Measurements from ENCODE around the gene ENAH. TPM values are rescaled to one million over a fixed set of nuclear protein-coding genes. Genes with fewer than 3 reads are reported as not detected.

Gene ENAH
- polyA plus RNA-seq, 1 of the 3 experiments (the other 2 are of a cell fraction), result 48.9 TPM

DNA sequence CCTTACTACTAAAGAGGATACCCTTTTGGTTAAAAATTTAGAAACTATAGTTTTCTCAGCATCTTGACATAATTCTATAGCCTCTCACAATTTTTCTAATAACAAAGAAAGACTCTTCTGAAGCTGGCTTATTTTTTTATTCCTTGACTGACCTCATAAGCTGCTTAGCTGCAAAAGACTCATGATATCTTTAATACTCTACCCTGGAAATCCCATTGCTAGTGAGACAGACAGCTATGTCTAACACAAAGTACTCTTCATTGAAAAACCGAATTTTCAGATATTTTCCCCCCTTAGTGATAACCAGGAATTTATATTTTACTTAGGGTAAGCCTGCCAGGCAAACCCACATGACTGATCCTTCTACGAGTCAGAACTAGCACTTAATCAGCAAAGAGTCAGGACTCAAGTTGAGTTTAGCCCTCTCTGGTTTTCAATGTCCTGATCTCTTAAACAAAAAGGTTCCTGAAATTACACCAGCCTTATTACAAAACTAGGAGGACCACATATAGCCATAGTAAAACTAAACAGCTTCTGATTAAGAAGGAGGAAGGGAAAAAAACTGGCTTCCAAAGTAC, 56.9 kb downstream of the ENAH start:
- H3K27me3 ChIP-seq (ENCODE audit: insufficient read depth), result no peaks in the 10 kb centered on the region
- no peaks in the 10 kb centered on the region for H3K9me2 ChIP-seq
- ChIA-PET CTCF (interaction anchor here (0.9 to 1.9 kb wide), 3 partner anchors 13 to 121 kb away, joined by 3 to 6 read pairs (median 6); no protein-coding TSS in a partner anchor), POLR2A (no interaction called here)
- no peaks in the 10 kb centered on the region for H3K9me3 ChIP-seq
- no peak overlapping the region for H2AFZ ChIP-seq (ENCODE audit: low read depth)
- 53% methylated on average over 2 of the region's 2 CpGs for WGBS (ENCODE audit: low lambda C conversion rate)
- H3K4me2 ChIP-seq, result 0 out of 2 replicates have a peak overlapping the region, but pooled peaks have one; percentile 17
- no peak for DNase-seq
- peaks cover 100% of the 10 kb centered on the region for H3K79me2 ChIP-seq (ENCODE audit: insufficient read depth)
- no peak overlapping the region for H3K4me3 ChIP-seq (ENCODE audit: low read depth in 2 of 2, low read length in 1 of 2)
- peaks cover 20% of the 10 kb centered on the region for H3F3A ChIP-seq (replicated peaks; ENCODE audit: insufficient read depth)
- peaks cover 11 to 48% of the 10 kb centered on the region in 2 experiments for H3K36me3 ChIP-seq (replicated peaks in 1 of 2; ENCODE audit: control insufficient read depth in 1 of 2, insufficient read depth in 2 of 2, low read length in 1 of 2)
- TF ChIP-seq JUND (IDR thresholded peaks at IDR 0.05), result no peak
- no peak for TF ChIP-seq EP300 (IDR thresholded peaks at IDR 0.05; ENCODE audit: borderline replicate concordance in 1 of 2, low read depth in 1 of 2, low read length in 1 of 2)
- TF ChIP-seq, protein P1, sequence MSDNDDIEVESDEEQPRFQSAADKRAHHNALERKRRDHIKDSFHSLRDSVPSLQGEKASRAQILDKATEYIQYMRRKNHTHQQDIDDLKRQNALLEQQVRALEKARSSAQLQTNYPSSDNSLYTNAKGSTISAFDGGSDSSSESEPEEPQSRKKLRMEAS (IDR thresholded peaks at IDR 0.05; ENCODE audit: low read depth), result no peak
- TF ChIP-seq, protein P2, sequence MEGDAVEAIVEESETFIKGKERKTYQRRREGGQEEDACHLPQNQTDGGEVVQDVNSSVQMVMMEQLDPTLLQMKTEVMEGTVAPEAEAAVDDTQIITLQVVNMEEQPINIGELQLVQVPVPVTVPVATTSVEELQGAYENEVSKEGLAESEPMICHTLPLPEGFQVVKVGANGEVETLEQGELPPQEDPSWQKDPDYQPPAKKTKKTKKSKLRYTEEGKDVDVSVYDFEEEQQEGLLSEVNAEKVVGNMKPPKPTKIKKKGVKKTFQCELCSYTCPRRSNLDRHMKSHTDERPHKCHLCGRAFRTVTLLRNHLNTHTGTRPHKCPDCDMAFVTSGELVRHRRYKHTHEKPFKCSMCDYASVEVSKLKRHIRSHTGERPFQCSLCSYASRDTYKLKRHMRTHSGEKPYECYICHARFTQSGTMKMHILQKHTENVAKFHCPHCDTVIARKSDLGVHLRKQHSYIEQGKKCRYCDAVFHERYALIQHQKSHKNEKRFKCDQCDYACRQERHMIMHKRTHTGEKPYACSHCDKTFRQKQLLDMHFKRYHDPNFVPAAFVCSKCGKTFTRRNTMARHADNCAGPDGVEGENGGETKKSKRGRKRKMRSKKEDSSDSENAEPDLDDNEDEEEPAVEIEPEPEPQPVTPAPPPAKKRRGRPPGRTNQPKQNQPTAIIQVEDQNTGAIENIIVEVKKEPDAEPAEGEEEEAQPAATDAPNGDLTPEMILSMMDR (IDR thresholded peaks at IDR 0.05), result no peak
- TF ChIP-seq MXI1 (IDR thresholded peaks at IDR 0.05; ENCODE audit: low read depth, low read length), result no peak
- no peak for TF ChIP-seq FOSL2 (IDR thresholded peaks at IDR 0.05; ENCODE audit: borderline replicate concordance, low read depth)
- no peak for TF ChIP-seq RFX5 (IDR thresholded peaks at IDR 0.05; ENCODE audit: low read length)
- no peak for TF ChIP-seq TCF12 (IDR thresholded peaks at IDR 0.05)
- TF ChIP-seq GATA2 (CRISPR knock-in tag; IDR thresholded peaks at IDR 0.05), result no peak
- TF ChIP-seq NRF1 (IDR thresholded peaks at IDR 0.05; ENCODE audit: low read depth, low read length), result no peak
- no peak for TF ChIP-seq RCOR1 (IDR thresholded peaks at IDR 0.05; ENCODE audit: low read length)
- TF ChIP-seq, protein P3, sequence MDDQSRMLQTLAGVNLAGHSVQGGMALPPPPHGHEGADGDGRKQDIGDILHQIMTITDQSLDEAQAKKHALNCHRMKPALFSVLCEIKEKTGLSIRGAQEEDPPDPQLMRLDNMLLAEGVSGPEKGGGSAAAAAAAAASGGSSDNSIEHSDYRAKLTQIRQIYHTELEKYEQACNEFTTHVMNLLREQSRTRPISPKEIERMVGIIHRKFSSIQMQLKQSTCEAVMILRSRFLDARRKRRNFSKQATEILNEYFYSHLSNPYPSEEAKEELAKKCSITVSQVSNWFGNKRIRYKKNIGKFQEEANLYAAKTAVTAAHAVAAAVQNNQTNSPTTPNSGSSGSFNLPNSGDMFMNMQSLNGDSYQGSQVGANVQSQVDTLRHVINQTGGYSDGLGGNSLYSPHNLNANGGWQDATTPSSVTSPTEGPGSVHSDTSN (IDR thresholded peaks at IDR 0.05), result no peak
- no peak overlapping the region for H3K9ac ChIP-seq
- H3K4me1 ChIP-seq (ENCODE audit: control insufficient read depth in 1 of 2, insufficient read depth in 2 of 2, low read depth in 1 of 2, low read length in 1 of 2), result peaks cover 8 to 19% of the 10 kb centered on the region in 2 experiments; a peak in 3 of 4 replicates
- H3K27ac ChIP-seq (ENCODE audit: low read depth in 2 of 2, low read length in 1 of 2), result peak overlapping the region in 1 of 2 experiments; percentile 4; a peak in 1 of 4 replicates
- H4K20me1 ChIP-seq (ENCODE audit: insufficient read depth), result peaks cover 86% of the 10 kb centered on the region

DNA sequence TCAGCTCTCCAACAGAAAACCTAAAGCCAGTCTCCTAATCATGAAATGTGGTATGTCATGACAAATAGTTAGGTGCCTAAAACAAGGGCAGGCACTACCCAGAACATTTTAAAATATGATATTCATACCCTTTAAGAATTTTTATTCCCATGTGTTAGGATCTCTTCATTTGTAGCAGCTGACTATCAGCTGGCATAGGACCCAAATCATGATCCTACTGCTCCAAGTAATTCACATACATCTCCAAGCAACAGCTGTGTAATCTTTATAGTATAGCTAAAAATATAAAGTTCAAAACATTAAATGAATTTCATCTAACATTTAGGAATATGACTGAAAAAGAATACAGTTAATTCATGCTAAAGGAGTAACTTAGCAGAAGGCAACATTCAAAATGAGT, 57.5 kb downstream of the ENAH start:
- no peaks in the 10 kb centered on the region for H3K27me3 ChIP-seq (ENCODE audit: insufficient read depth)
- H4K20me1 ChIP-seq (ENCODE audit: insufficient read depth), result peaks cover 87% of the 10 kb centered on the region
- no peak overlapping the region for H3K9ac ChIP-seq
- no peaks in the 10 kb centered on the region for H3K9me2 ChIP-seq
- no peak overlapping the region for H3K4me2 ChIP-seq
- peaks cover 8 to 19% of the 10 kb centered on the region in 2 experiments; a peak in 3 of 4 replicates for H3K4me1 ChIP-seq (ENCODE audit: control insufficient read depth in 1 of 2, insufficient read depth in 2 of 2, low read depth in 1 of 2, low read length in 1 of 2)
- H3K4me3 ChIP-seq (ENCODE audit: low read depth in 2 of 2, low read length in 1 of 2), result no peak overlapping the region
- ChIA-PET POLR2A (no interaction called here), CTCF (interaction anchor here (0.9 to 1.9 kb wide), 5 partner anchors 14 to 176 kb away, joined by 3 to 6 read pairs (median 3); no protein-coding TSS in a partner anchor)
- no peak overlapping the region for H2AFZ ChIP-seq (ENCODE audit: low read depth)
- peak overlapping the region in 1 of 2 experiments; percentile 4; a peak in 1 of 4 replicates for H3K27ac ChIP-seq (ENCODE audit: low read depth in 2 of 2, low read length in 1 of 2)
- peaks cover 100% of the 10 kb centered on the region for H3K79me2 ChIP-seq (ENCODE audit: insufficient read depth)
- DNase-seq, result no peak
- no peak for TF ChIP-seq RAD21 (IDR thresholded peaks at IDR 0.05; ENCODE audit: low read length)
- no peak for TF ChIP-seq RCOR1 (IDR thresholded peaks at IDR 0.05; ENCODE audit: low read length)
- TF ChIP-seq NRF1 (IDR thresholded peaks at IDR 0.05; ENCODE audit: low read depth, low read length), result no peak
- TF ChIP-seq GABPA (IDR thresholded peaks at IDR 0.05; ENCODE audit: low read depth), result no peak
- no peak for TF ChIP-seq JUND (IDR thresholded peaks at IDR 0.05)
- no peak for TF ChIP-seq FOSL2 (IDR thresholded peaks at IDR 0.05; ENCODE audit: borderline replicate concordance, low read depth)
- TF ChIP-seq RFX5 (IDR thresholded peaks at IDR 0.05; ENCODE audit: low read length), result no peak
- H3K36me3 ChIP-seq (replicated peaks in 1 of 2; ENCODE audit: control insufficient read depth in 1 of 2, insufficient read depth in 2 of 2, low read length in 1 of 2), result peaks cover 11 to 43% of the 10 kb centered on the region in 2 experiments
- H3K9me3 ChIP-seq, result no peaks in the 10 kb centered on the region
- peaks cover 25% of the 10 kb centered on the region for H3F3A ChIP-seq (replicated peaks; ENCODE audit: insufficient read depth)
